Thoracic aorta (tissue), 2 donors: ENCODE data around the gene RBMS3. TPM values are rescaled to one million over a fixed set of nuclear protein-coding genes. Genes with fewer than 3 reads are reported as not detected.
"Not testable (repeated sequence)": the region's sequence is repeated elsewhere in the genome, so short reads cannot be mapped to it uniquely, and the experiment has no call there.

Experiments used
- ATAC-seq: fragments of 150-250 bp; one replicate; pipeline ENCODE4 v1.8.0; 2017; ENCODE audit warnings: low read depth; ENCODE audit not compliant: insufficient number of reproducible peaks, low FRiP score
- DNase-seq: peaks from one replicate; pipeline ENCODE4 v3.0.0-alpha.2; 2020; ENCODE audit warnings: low spot score
- H3K27ac ChIP-seq, 2 donors: fragments of 200-600 bp; sonication (generic); 1 replicate in 1 of 2; 2 replicates in 1 of 2; pipeline ENCODE4 v1.5.1; 2016; ENCODE audit warnings: mild to moderate bottlenecking in 2 of 2, moderate library complexity in 2 of 2
- H3K27me3 ChIP-seq: fragments of 200-600 bp; sonication (generic); replicated peaks from 2 replicates; pipeline ENCODE4 v1.6.0; 2016; ENCODE audit warnings: mild to moderate bottlenecking; ENCODE audit not compliant: insufficient read depth
- H3K36me3 ChIP-seq: fragments of 200-600 bp; sonication (generic); one replicate; pipeline ENCODE4 v1.5.1; 2016
- H3K4me1 ChIP-seq, 2 donors: fragments of 200-600 bp; sonication (generic); 1 replicate in 1 of 2; 2 replicates in 1 of 2; pipeline versions ENCODE4 v1.5.1 to v1.6.0; 2016; ENCODE audit warnings: low read depth in 2 of 2, mild to moderate bottlenecking in 1 of 2; ENCODE audit not compliant: control insufficient read depth in 1 of 2
- H3K4me3 ChIP-seq: fragments of 200-600 bp; sonication (generic); 2 replicates; pipeline ENCODE4 v1.5.1; 2016; ENCODE audit warnings: mild to moderate bottlenecking
- H3K9me3 ChIP-seq: fragments of 200-600 bp; sonication (generic); 2 replicates; pipeline ENCODE4 v1.5.1; 2016
- total RNA-seq, 2 donors: library from RNA; depleted of rRNA; stranded (reverse); fragments of >200 nt; gene quantifications; one replicate each; pipeline versions ENCODE4 v1.1.0 to v1.2.3, GENCODE V29; 2016
- TF ChIP-seq, protein P1 (sequence below): fragments of 200-600 bp; sonication (generic); IDR thresholded peaks from one replicate; pipeline ENCODE4 v1.5.1; 2019; ENCODE audit warnings: antibody characterized with exemption

Gene RBMS3
- total RNA-seq, 2 donors from 2014 or later, result 149 to 186 TPM

DNA sequence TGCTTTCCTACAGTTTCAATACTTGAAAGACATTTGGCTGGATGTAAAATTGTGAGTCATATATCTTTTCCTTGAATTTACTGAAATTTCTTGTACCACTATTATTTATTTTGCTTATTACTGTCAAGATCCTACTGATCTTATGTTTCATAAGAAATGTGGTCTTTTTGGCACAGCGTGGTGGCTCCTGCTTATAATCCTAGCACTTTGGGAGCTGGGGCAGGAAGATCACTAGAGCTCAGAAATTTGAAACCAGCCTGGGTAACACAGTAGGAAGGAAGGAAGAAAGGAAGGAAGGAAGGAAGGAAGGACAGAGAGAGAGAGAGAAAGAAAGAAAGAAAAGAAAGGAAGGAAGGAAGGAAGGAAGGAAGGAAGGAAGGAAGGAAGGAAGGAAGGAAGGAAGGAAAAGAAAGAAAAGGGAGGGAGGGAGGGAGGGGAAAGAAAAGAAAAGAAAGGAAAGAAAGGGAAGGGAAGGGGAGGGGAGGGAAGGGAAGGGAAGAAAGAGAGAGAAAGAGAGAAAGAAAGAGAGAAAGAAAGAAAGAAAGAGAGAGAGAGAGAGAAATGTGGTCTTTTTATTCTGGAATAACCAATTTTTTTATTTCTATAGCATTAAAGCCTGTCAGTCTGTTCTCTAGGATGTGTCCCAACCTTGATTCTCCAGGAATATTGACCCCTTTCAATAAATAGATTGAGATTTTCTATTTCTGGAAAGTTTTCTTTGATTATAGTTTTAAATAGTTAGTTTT is 753.5 kb downstream of the RBMS3 start:
- no peak overlapping the region for H3K27ac ChIP-seq
- no peak overlapping the region for H3K4me3 ChIP-seq
- ATAC-seq (no peak), DNase-seq (no peak)
- no peaks in the 10 kb centered on the region for H3K9me3 ChIP-seq
- TF ChIP-seq, protein P1, sequence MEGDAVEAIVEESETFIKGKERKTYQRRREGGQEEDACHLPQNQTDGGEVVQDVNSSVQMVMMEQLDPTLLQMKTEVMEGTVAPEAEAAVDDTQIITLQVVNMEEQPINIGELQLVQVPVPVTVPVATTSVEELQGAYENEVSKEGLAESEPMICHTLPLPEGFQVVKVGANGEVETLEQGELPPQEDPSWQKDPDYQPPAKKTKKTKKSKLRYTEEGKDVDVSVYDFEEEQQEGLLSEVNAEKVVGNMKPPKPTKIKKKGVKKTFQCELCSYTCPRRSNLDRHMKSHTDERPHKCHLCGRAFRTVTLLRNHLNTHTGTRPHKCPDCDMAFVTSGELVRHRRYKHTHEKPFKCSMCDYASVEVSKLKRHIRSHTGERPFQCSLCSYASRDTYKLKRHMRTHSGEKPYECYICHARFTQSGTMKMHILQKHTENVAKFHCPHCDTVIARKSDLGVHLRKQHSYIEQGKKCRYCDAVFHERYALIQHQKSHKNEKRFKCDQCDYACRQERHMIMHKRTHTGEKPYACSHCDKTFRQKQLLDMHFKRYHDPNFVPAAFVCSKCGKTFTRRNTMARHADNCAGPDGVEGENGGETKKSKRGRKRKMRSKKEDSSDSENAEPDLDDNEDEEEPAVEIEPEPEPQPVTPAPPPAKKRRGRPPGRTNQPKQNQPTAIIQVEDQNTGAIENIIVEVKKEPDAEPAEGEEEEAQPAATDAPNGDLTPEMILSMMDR, result no peak
- no peaks in the 10 kb centered on the region for H3K4me1 ChIP-seq
- no peaks in the 10 kb centered on the region for H3K27me3 ChIP-seq
- no peaks in the 10 kb centered on the region for H3K36me3 ChIP-seq

DNA sequence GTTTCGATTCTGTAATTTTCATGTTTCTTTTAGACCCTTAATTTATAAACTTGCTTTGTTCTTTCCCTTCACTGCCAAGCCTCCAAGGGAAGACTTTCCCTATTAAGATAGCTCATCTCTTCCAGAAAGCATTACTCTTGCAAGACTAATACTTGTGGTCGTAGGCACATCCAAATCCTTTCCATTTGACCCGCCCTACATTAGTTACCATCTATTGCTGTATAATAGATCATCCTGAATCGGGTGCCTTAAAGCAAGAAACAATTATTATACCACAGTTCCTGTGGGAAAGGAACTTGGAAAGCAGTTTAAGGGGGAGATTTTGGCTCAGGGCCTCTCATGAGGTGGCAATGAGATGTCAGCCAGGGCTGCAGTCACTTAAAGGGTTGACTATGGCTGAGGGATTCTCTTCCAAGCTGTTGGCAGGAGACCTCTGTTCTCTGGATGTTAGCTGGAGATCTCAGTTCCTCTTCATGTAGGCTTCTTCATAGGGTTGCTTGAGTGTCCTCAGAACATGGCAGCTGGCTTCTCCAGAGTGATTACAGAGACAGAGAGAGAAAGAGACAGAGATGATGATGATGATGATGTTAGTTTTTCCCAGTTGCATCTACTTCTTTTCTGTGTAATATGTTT is 755.2 kb downstream of the RBMS3 start:
- Histone ChIP-seq H3K36me3 (no peaks in the 10 kb centered on the region), H3K4me3 (no peak overlapping the region), H3K4me1 (no peaks in the 10 kb centered on the region), H3K27ac (no peak overlapping the region), H3K27me3 (no peaks in the 10 kb centered on the region), H3K9me3 (no peaks in the 10 kb centered on the region)
- DNase-seq (no peak), ATAC-seq (no peak)
- TF ChIP-seq, protein P1, result no peak

DNA sequence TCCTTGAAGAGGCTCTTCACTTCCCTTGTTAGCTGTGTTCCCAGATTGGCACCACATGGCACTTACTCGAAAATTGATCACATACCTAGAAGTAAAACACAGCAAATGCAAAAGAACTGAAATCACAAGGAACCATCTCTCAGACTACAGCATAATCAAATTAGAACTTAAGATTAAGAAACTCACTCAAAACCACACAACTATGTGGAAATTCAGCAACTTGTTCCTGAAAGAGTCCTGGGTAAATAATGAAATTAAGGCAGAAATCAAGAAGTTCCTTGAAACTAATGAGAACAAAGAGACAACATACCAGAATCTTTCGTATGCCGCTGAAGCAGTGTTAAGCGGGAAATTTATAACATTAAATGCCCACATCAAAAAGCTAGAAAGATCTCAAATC is 759.3 kb downstream of the RBMS3 start:
- H3K36me3 ChIP-seq, result no peaks in the 10 kb centered on the region
- TF ChIP-seq, protein P1, result no peak
- no peak for ATAC-seq

DNA sequence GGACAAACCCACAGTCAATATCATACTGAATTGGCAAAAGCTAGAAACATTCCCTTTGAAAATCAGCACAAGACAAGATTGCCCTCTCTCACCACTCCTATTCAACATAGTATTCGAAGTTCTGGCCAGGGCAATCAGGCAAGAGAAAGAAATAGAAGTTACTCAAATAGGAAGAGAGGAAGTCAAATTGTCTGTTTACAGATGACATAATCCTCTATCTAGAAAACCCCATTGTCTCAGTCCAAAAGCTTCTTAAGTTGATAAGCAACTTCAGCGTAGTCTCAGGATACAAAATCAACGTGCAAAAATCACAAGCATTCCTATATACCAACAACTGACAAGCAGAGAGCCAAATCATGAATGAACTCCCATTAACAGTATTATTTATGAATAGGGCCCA is 760.6 kb downstream of the RBMS3 start:
- not testable (repeated sequence) for ATAC-seq

More for the DNA sequence above, 759.3 kb downstream of the RBMS3 start:
- Histone ChIP-seq H3K27me3 (no peaks in the 10 kb centered on the region), H3K4me1 (no peaks in the 10 kb centered on the region), H3K9me3 (no peaks in the 10 kb centered on the region), H3K27ac (no peak overlapping the region), H3K4me3 (no peak overlapping the region)
- DNase-seq, result no peak

DNA sequence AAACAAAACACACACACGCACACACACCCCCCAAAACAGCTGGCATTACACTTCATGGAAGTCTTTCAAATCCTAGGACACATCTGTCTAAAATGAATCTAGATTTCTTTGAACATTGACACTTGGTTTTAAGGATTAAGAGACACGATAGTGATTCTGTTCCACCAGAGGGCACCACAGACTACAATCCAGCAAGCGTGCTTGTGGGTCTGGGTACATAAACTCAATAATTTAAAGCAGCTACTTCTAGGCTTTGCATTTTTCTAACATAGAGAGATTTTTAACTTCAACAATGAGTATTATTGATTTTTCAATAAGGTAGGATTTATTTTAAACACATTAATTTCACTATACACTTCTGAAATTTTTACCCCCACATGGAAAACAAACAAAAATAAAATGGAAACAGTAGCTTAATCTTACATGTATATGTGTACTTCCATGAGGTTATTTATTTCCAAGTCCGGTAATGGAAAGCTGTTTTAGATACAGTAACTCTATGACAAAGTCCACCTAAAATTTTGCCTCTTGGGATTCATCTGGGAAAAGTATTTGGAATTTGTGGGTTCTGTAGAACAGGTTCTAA is 761.5 kb downstream of the RBMS3 start:
- Histone ChIP-seq H3K36me3 (no peaks in the 10 kb centered on the region), H3K9me3 (no peaks in the 10 kb centered on the region), H3K4me1 (no peaks in the 10 kb centered on the region), H3K27me3 (no peaks in the 10 kb centered on the region), H3K4me3 (no peak overlapping the region), H3K27ac (no peak overlapping the region)
- TF ChIP-seq, protein P1, result peak; percentile 74
- DNase-seq (no peak), ATAC-seq (no peak)

More for the DNA sequence above, 760.6 kb downstream of the RBMS3 start:
- H3K9me3 ChIP-seq, H3K4me1 ChIP-seq, H3K4me3 ChIP-seq, H3K36me3 ChIP-seq, H3K27ac ChIP-seq, H3K27me3 ChIP-seq, DNase-seq: not testable (repeated sequence)
